ENCODE measurements around the gene LHB.

Gene LHB

GRCh38 chr19:48986211-48986610 is 30.7 kb downstream of the LHB start:
- no peak overlapping the region for H3K4me2 ChIP-seq (ENCODE audit: low read length)
- no peaks in the 10 kb centered on the region for H3K27me3 ChIP-seq (ENCODE audit: insufficient read depth, low read length)
- no peaks in the 10 kb centered on the region for H3F3A ChIP-seq (ENCODE audit: insufficient read depth, low read length)
- H3K9me2 ChIP-seq (ENCODE audit: low read depth, low read length) = no peaks in the 10 kb centered on the region
- H3K27ac ChIP-seq (ENCODE audit: low read depth, low read length, poor library complexity, severe bottlenecking) = no peak overlapping the region
- H3K36me3 ChIP-seq (ENCODE audit: insufficient read depth, low read length) = peaks cover 46% of the 10 kb centered on the region
- H3K9me3 ChIP-seq (ENCODE audit: low read length) = no peaks in the 10 kb centered on the region
- H3K79me2 ChIP-seq (ENCODE audit: insufficient read depth, low read length) = no peaks in the 10 kb centered on the region
- no peak overlapping the region for H3K9ac ChIP-seq (ENCODE audit: low read length)
- no peak overlapping the region for H3K4me3 ChIP-seq (ENCODE audit: low read depth, low read length, poor library complexity, severe bottlenecking)
- peaks cover 14% of the 10 kb centered on the region for H3K4me1 ChIP-seq (ENCODE audit: insufficient read depth, low read length, severe bottlenecking)
- H2AFZ ChIP-seq (ENCODE audit: low read length) = no peak overlapping the region
- no peaks in the 10 kb centered on the region for H4K20me1 ChIP-seq (ENCODE audit: insufficient read depth, low read length)
- no peak for TF ChIP-seq CTCF (IDR thresholded peaks at IDR 0.05; ENCODE audit: low read length)
- no peak for TF ChIP-seq EZH2 (IDR thresholded peaks at IDR 0.05; ENCODE audit: borderline replicate concordance, low read length)

GRCh38 chr19:48985711-48986110 is 31.2 kb downstream of the LHB start:
- H4K20me1 ChIP-seq (ENCODE audit: insufficient read depth, low read length) = no peaks in the 10 kb centered on the region
- TF ChIP-seq CTCF (IDR thresholded peaks at IDR 0.05; ENCODE audit: low read length) = no peak
- TF ChIP-seq EZH2 (IDR thresholded peaks at IDR 0.05; ENCODE audit: borderline replicate concordance, low read length) = no peak
- H3K9me3 ChIP-seq (ENCODE audit: low read length) = no peaks in the 10 kb centered on the region

GRCh38 chr19:48982280-48982679 is 34.6 kb downstream of the LHB start:
- TF ChIP-seq CTCF (IDR thresholded peaks at IDR 0.05; ENCODE audit: low read length) (no peak), EZH2 (IDR thresholded peaks at IDR 0.05; ENCODE audit: borderline replicate concordance, low read length) (no peak)
- no peak overlapping the region for H3K4me2 ChIP-seq (ENCODE audit: low read length)
- no peak overlapping the region for H3K27ac ChIP-seq (ENCODE audit: low read depth, low read length, poor library complexity, severe bottlenecking)
- peaks cover 6% of the 10 kb centered on the region for H3K4me1 ChIP-seq (ENCODE audit: insufficient read depth, low read length, severe bottlenecking)
- no peak overlapping the region for H3K9ac ChIP-seq (ENCODE audit: low read length)
- no peak overlapping the region for H2AFZ ChIP-seq (ENCODE audit: low read length)
- no peak overlapping the region for H3K4me3 ChIP-seq (ENCODE audit: low read depth, low read length, poor library complexity, severe bottlenecking)
- no peaks in the 10 kb centered on the region for H4K20me1 ChIP-seq (ENCODE audit: insufficient read depth, low read length)
- H3K27me3 ChIP-seq (ENCODE audit: insufficient read depth, low read length) = no peaks in the 10 kb centered on the region
- H3K9me2 ChIP-seq (ENCODE audit: low read depth, low read length) = no peaks in the 10 kb centered on the region
- no peaks in the 10 kb centered on the region for H3K79me2 ChIP-seq (ENCODE audit: insufficient read depth, low read length)
- H3K9me3 ChIP-seq (ENCODE audit: low read length) = no peaks in the 10 kb centered on the region
- no peaks in the 10 kb centered on the region for H3F3A ChIP-seq (ENCODE audit: insufficient read depth, low read length)
- peaks cover 42% of the 10 kb centered on the region for H3K36me3 ChIP-seq (ENCODE audit: insufficient read depth, low read length)

More at GRCh38 chr19:48985711-48986110, 31.2 kb downstream of the LHB start:
- peaks cover 46% of the 10 kb centered on the region for H3K36me3 ChIP-seq (ENCODE audit: insufficient read depth, low read length)
- H3K4me1 ChIP-seq (ENCODE audit: insufficient read depth, low read length, severe bottlenecking) = peaks cover 14% of the 10 kb centered on the region
- H3K27ac ChIP-seq (ENCODE audit: low read depth, low read length, poor library complexity, severe bottlenecking) = no peak overlapping the region
- H3K9ac ChIP-seq (ENCODE audit: low read length) = no peak overlapping the region
- no peak overlapping the region for H3K4me2 ChIP-seq (ENCODE audit: low read length)
- no peak overlapping the region for H3K4me3 ChIP-seq (ENCODE audit: low read depth, low read length, poor library complexity, severe bottlenecking)
- H3K79me2 ChIP-seq (ENCODE audit: insufficient read depth, low read length) = no peaks in the 10 kb centered on the region
- H3K9me2 ChIP-seq (ENCODE audit: low read depth, low read length) = no peaks in the 10 kb centered on the region
- H3K27me3 ChIP-seq (ENCODE audit: insufficient read depth, low read length) = no peaks in the 10 kb centered on the region
- no peak overlapping the region for H2AFZ ChIP-seq (ENCODE audit: low read length)
- no peaks in the 10 kb centered on the region for H3F3A ChIP-seq (ENCODE audit: insufficient read depth, low read length)
